H1 (cell line): ENCODE data around the gene UBE2D4. TPM values are rescaled to one million over a fixed set of nuclear protein-coding genes. Genes with fewer than 3 reads are reported as not detected.

Source experiments
- CTCF ChIA-PET: fragments of 300-600 bp; sonication (Branson Sonifier 250); formaldehyde crosslinking; loops from one replicate; lab custom pipeline; 2021; ENCODE audit not compliant: partially characterized antibody; lab: Charles Lee
- POLR2A ChIA-PET: fragments of 300-600 bp; sonication (Branson Sonifier 250); formaldehyde crosslinking; loops from one replicate; lab custom pipeline; 2021; ENCODE audit warnings: inconsistent platforms; ENCODE audit not compliant: partially characterized antibody; lab: Charles Lee
- DNase-seq, 2 experiments: peaks; one replicate each; pipeline versions ENCODE4 v3.0.0 to v3.0.0-alpha.2; 2010 to 2022; ENCODE audit warnings: low spot score in 2 of 2, low read depth in 1 of 2, mixed read lengths in 1 of 2
- FAIRE-seq: peaks from 2 replicates; lab custom pipeline; 2011; peaks lifted over from hg19 to GRCh38; lab: Jason Lieb, UNC
- H2AFZ ChIP-seq: 2 replicates; pipeline ENCODE4 v1.8.1; 2012; ENCODE audit warnings: low read length, inconsistent platforms
- H2AK5ac ChIP-seq: 2 replicates; pipeline ENCODE4 v1.6.1; 2013; ENCODE audit warnings: low read depth, low read length
- H2BK120ac ChIP-seq: replicated peaks from 2 replicates; pipeline ENCODE3; 2013; ENCODE audit warnings: low read depth, low read length, inconsistent platforms
- H2BK12ac ChIP-seq: 2 replicates; pipeline ENCODE4 v1.6.1; 2013; ENCODE audit warnings: low read depth, low read length
- H2BK15ac ChIP-seq: 2 replicates; pipeline ENCODE4 v1.6.1; 2013; ENCODE audit warnings: low read length
- H2BK20ac ChIP-seq: 2 replicates; pipeline ENCODE4 v1.6.1; 2013; ENCODE audit warnings: low read length
- H2BK5ac ChIP-seq: 2 replicates; pipeline ENCODE4 v1.6.1; 2013; ENCODE audit warnings: low read depth, low read length
- H3K14ac ChIP-seq: 2 replicates; pipeline ENCODE4 v1.6.1; 2013; ENCODE audit warnings: inconsistent platforms; ENCODE audit not compliant: insufficient read length
- H3K18ac ChIP-seq: 2 replicates; pipeline ENCODE4 v1.6.1; 2013; ENCODE audit warnings: low read length; ENCODE audit errors: extremely low read depth
- H3K23ac ChIP-seq: 2 replicates; pipeline ENCODE4 v1.6.1; 2013; ENCODE audit warnings: inconsistent platforms; ENCODE audit not compliant: insufficient read length
- H3K23me2 ChIP-seq: 2 replicates; pipeline ENCODE4 v1.6.1; 2013; ENCODE audit warnings: low read depth, low read length
- H3K27ac ChIP-seq: 2 replicates; pipeline ENCODE4 v1.6.1; 2011; ENCODE audit warnings: low read depth, low read length, inconsistent platforms
- H3K27me3 ChIP-seq, 4 experiments: replicated peaks in 1 of 4; 1 replicate in 1 of 4; 2 replicates in 3 of 4; pipeline versions ENCODE4 v1.6.1 to v1.8.1; 2011 to 2013; ENCODE audit warnings: low read length in 3 of 4, mild to moderate bottlenecking in 3 of 4, inconsistent platforms in 2 of 4, mixed read lengths in 2 of 4, moderate library complexity in 1 of 4; ENCODE audit not compliant: control insufficient read depth in 3 of 4, insufficient read depth in 3 of 4; ENCODE audit errors: extremely low read depth in 1 of 4
- H3K36me3 ChIP-seq, 4 experiments: 2 replicates each; pipeline versions ENCODE4 v1.6.1 to v1.8.1; 2011 to 2013; ENCODE audit warnings: mild to moderate bottlenecking in 4 of 4, low read length in 3 of 4, moderate library complexity in 2 of 4, control low read depth in 1 of 4, inconsistent platforms in 1 of 4; ENCODE audit not compliant: insufficient read depth in 4 of 4, control insufficient read depth in 2 of 4
- H3K4ac ChIP-seq: replicated peaks from 2 replicates; pipeline ENCODE3; 2013; ENCODE audit warnings: low read length, low read depth, mixed read lengths, inconsistent platforms; ENCODE audit not compliant: insufficient read length
- H3K4me1 ChIP-seq, 4 experiments: replicated peaks in 1 of 4; 1 replicate in 1 of 4; 2 replicates in 3 of 4; pipeline versions ENCODE4 v1.6.1 to v1.8.1; 2011 to 2013; ENCODE audit warnings: low read length in 3 of 4, inconsistent platforms in 2 of 4, mixed read lengths in 1 of 4; ENCODE audit not compliant: insufficient read depth in 4 of 4, control insufficient read depth in 3 of 4
- H3K4me2 ChIP-seq, 2 experiments: 2 replicates each; pipeline versions ENCODE4 v1.6.1 to v1.8.1; 2011 to 2013; ENCODE audit warnings: low read depth in 2 of 2, low read length in 2 of 2, control low read depth in 1 of 2, inconsistent platforms in 1 of 2, mild to moderate bottlenecking in 1 of 2; ENCODE audit not compliant: insufficient read depth in 1 of 2
- H3K4me3 ChIP-seq, 4 experiments: fragments of 200-600, 300-600 bp in 1 of 4; sonication (generic), shearing (Covaris generic), sonication (Bioruptor Twin) in 1 of 4; 2 replicates each; pipeline versions ENCODE4 v1.5.1 to v1.8.1; 2011 to 2016; ENCODE audit warnings: low read length in 4 of 4, low read depth in 3 of 4, control low read depth in 2 of 4, inconsistent platforms in 2 of 4, mild to moderate bottlenecking in 2 of 4, mixed read lengths in 1 of 4, moderate library complexity in 1 of 4; ENCODE audit not compliant: insufficient read depth in 2 of 4; ENCODE audit errors: extremely low read depth in 1 of 4
- H3K56ac ChIP-seq: replicated peaks from 2 replicates; pipeline ENCODE3; 2013; ENCODE audit warnings: low read depth, mild to moderate bottlenecking, mixed read lengths, low read length, inconsistent platforms; ENCODE audit not compliant: insufficient read length
- H3K79me1 ChIP-seq: 2 replicates; pipeline ENCODE4 v1.6.1; 2013; ENCODE audit warnings: low read depth, low read length, control low read depth
- H3K79me2 ChIP-seq, 2 experiments: 2 replicates each; pipeline versions ENCODE4 v1.6.1 to v1.8.1; 2012 to 2013; ENCODE audit warnings: low read length in 2 of 2, mild to moderate bottlenecking in 2 of 2, inconsistent platforms in 1 of 2; ENCODE audit not compliant: insufficient read depth in 2 of 2, control insufficient read depth in 1 of 2
- H3K9ac ChIP-seq, 4 experiments: replicated peaks in 1 of 4; 1 replicate in 1 of 4; 2 replicates in 3 of 4; pipeline versions ENCODE4 v1.6.1 to v1.8.1; 2011 to 2013; ENCODE audit warnings: low read depth in 3 of 4, low read length in 3 of 4, control low read depth in 2 of 4, mild to moderate bottlenecking in 2 of 4, moderate library complexity in 2 of 4, inconsistent platforms in 1 of 4; ENCODE audit errors: extremely low read depth in 1 of 4
- H3K9me3 ChIP-seq, 2 experiments: 2 replicates each; pipeline versions ENCODE4 v1.6.1 to v1.8.1; 2012 to 2013; ENCODE audit warnings: mild to moderate bottlenecking in 2 of 2, moderate library complexity in 2 of 2, control low read depth in 1 of 2, inconsistent platforms in 1 of 2, low read depth in 1 of 2, low read length in 1 of 2, mixed read lengths in 1 of 2; ENCODE audit not compliant: insufficient read depth in 2 of 2
- H4K20me1 ChIP-seq, 2 experiments: replicated peaks in 1 of 2; 2 replicates each; pipeline versions ENCODE3 to v1.8.1; 2011 to 2013; ENCODE audit warnings: inconsistent platforms in 2 of 2, low read length in 2 of 2, mild to moderate bottlenecking in 1 of 2; ENCODE audit not compliant: insufficient read depth in 2 of 2, control insufficient read depth in 1 of 2
- H4K5ac ChIP-seq: 2 replicates; pipeline ENCODE4 v1.6.1; 2013; ENCODE audit warnings: low read length, low read depth, mixed read lengths, inconsistent platforms; ENCODE audit not compliant: insufficient read length
- H4K8ac ChIP-seq: 2 replicates; pipeline ENCODE4 v1.8.0; 2013; ENCODE audit warnings: mild to moderate bottlenecking, moderate library complexity, low read length, inconsistent platforms; ENCODE audit not compliant: insufficient read depth; ENCODE audit errors: extremely low read depth
- H4K91ac ChIP-seq: replicated peaks from 2 replicates; pipeline ENCODE3; 2013; ENCODE audit warnings: low read length, mixed read lengths, inconsistent platforms; ENCODE audit not compliant: insufficient read length
- ASH2L ChIP-seq: fragments of 200-600, 300-600 bp; sonication (generic); IDR thresholded peaks from one replicate; pipeline ENCODE4 v1.7.1; 2017; ENCODE audit warnings: low read length
- EZH2 ChIP-seq: fragments of 200-600 bp; sonication (generic); IDR thresholded peaks from 2 replicates; pipeline ENCODE4 v1.7.1; 2012; ENCODE audit warnings: low read depth, mild to moderate bottlenecking, moderate library complexity, low read length, inconsistent platforms; ENCODE audit not compliant: severe bottlenecking
- HDAC2 ChIP-seq, 2 experiments: fragments of 300-600 bp in 1 of 2; sonication (generic) in 1 of 2; IDR thresholded peaks; 2 replicates each; pipeline ENCODE4 v1.6.1; 2011 to 2012; ENCODE audit warnings: low read depth in 2 of 2, low read length in 2 of 2, mild to moderate bottlenecking in 2 of 2, moderate library complexity in 2 of 2, borderline replicate concordance in 1 of 2, inconsistent platforms in 1 of 2
- HDAC6 ChIP-seq: IDR thresholded peaks from one replicate; pipeline ENCODE4 v1.7.1; 2012; ENCODE audit warnings: low read depth, mild to moderate bottlenecking, inconsistent platforms, low read length, moderate library complexity
- KDM4A ChIP-seq: IDR thresholded peaks from one replicate; pipeline ENCODE4 v1.7.1; 2012; ENCODE audit warnings: low read depth, mild to moderate bottlenecking, moderate library complexity, low read length, inconsistent platforms; ENCODE audit not compliant: severe bottlenecking
- MAFK ChIP-seq: IDR thresholded peaks from 2 replicates; pipeline ENCODE4 v1.6.1; 2012; ENCODE audit warnings: low read depth, mild to moderate bottlenecking, improper control_type of control experiment, low read length
- MAX ChIP-seq: IDR thresholded peaks from 2 replicates; pipeline ENCODE4 v1.6.1; 2012; ENCODE audit warnings: inconsistent platforms
- NRF1 ChIP-seq: IDR thresholded peaks from 2 replicates; pipeline ENCODE4 v1.6.1; 2011; ENCODE audit warnings: mild to moderate bottlenecking, low read depth, low read length, improper control_type of control experiment
- RFX5 ChIP-seq: IDR thresholded peaks from 2 replicates; pipeline ENCODE4 v1.6.1; 2011; ENCODE audit warnings: low read depth, low read length, improper control_type of control experiment, borderline replicate concordance
- RXRA ChIP-seq: IDR thresholded peaks from 2 replicates; pipeline ENCODE4 v1.6.1; 2011; ENCODE audit warnings: low read depth, mild to moderate bottlenecking, low read length, moderate library complexity; ENCODE audit not compliant: insufficient read depth
- SIN3A ChIP-seq, 2 experiments: IDR thresholded peaks in 1 of 2; conservative IDR thresholded peaks in 1 of 2; 2 replicates each; pipeline ENCODE4 v1.6.1; 2011 to 2012; ENCODE audit warnings: low read length in 2 of 2, improper control_type of control experiment in 1 of 2, low read depth in 1 of 2, mild to moderate bottlenecking in 1 of 2
- SIRT6 ChIP-seq: IDR thresholded peaks from one replicate; pipeline ENCODE4 v1.7.1; 2012; ENCODE audit warnings: low read length, inconsistent platforms
- SIX5 ChIP-seq: IDR thresholded peaks from 2 replicates; pipeline ENCODE4 v1.6.1; 2011; ENCODE audit warnings: mild to moderate bottlenecking, low read depth, low read length
- SP1 ChIP-seq: IDR thresholded peaks from 2 replicates; pipeline ENCODE4 v1.6.1; 2011; ENCODE audit warnings: low read depth, low read length
- SRF ChIP-seq: IDR thresholded peaks from 2 replicates; pipeline ENCODE4 v1.6.1; 2011; ENCODE audit warnings: mild to moderate bottlenecking, low read depth, low read length, moderate library complexity
- WGBS, 2 experiments: shearing (Covaris generic) in 1 of 2; methylation state at CpG; one replicate each; pipeline versions ENCODE4 v1.1.6 to v1.1.7; 2013 to 2015; ENCODE audit warnings: low lambda C conversion rate in 2 of 2, mixed read lengths in 2 of 2, inconsistent platforms in 1 of 2, low coverage in 1 of 2, missing lambda C conversion rate in 1 of 2; ENCODE audit not compliant: insufficient replicate concordance in 2 of 2, insufficient coverage in 1 of 2, insufficient read length in 1 of 2; ENCODE audit errors: extremely low coverage in 1 of 2, missing lambda C conversion rate in 1 of 2; 5-methylcytosine and 5-hydroxymethylcytosine counted together
- polyA plus RNA-seq, 7 experiments: library from polyadenylated mRNA; depleted of rRNA in 3 of 7; stranded (reverse) in 5 of 7; unstranded in 2 of 7; fragments of >200 nt in 5 of 7; fragments of 200-250 nt in 2 of 7; gene quantifications; 1 replicate in 5 of 7; 2 replicates in 1 of 7; 4 replicates in 1 of 7; pipeline versions ENCODE4 v1.2.1 to v1.2.3, GENCODE V29; 2011 to 2013; ENCODE audit warnings: missing spikeins in 2 of 7, mixed read lengths in 2 of 7
- total RNA-seq: library from RNA; stranded (reverse); fragmentation: NEBNext Ultra II Directional; extraction: Animal tissue kit (Norgen Biotek cat#: 25700); gene quantifications from 2 replicates; pipeline ENCODE4 v1.2.1, GENCODE V29; 2021

The UBE2D4 gene
- total and polyA plus RNA-seq, 2 of the 8 experiments (the other 6 are each of a cell fraction or from before 2014, with no cell fraction given) = 3.4 to 9.4 TPM

GRCh38 chr7:43884209-43884608, 42.0 kb upstream of the UBE2D4 start:
- POLR2A ChIA-PET = no interaction called here
- CTCF ChIA-PET = interaction anchor here (0.7 kb wide), 1 partner anchor 1080 kb away, joined by 3 read pairs; no protein-coding TSS in a partner anchor
- TF ChIP-seq SP1 = no peak
- no peak for TF ChIP-seq KDM4A
- TF ChIP-seq MAX = no peak
- TF ChIP-seq NRF1 = no peak
- no peak for TF ChIP-seq RFX5
- no peak for TF ChIP-seq SRF
- TF ChIP-seq SIX5 = no peak
- TF ChIP-seq RXRA = no peak
- TF ChIP-seq ASH2L = no peak
- no peak for TF ChIP-seq HDAC2 (IDR thresholded peaks at IDR 0.05; ENCODE audit: borderline replicate concordance in 1 of 2, low read depth in 2 of 2, low read length in 2 of 2)
- no peak for TF ChIP-seq HDAC6
- TF ChIP-seq SIRT6 = no peak
- no peak for TF ChIP-seq SIN3A (conservative IDR thresholded peaks at IDR 0.05 in 1 of 2, IDR thresholded peaks at IDR 0.05 in 1 of 2; ENCODE audit: low read depth in 1 of 2, low read length in 2 of 2)
- no peak for TF ChIP-seq EZH2
- no peak for TF ChIP-seq MAFK

More at GRCh38 chr7:43884209-43884608, 42.0 kb upstream of the UBE2D4 start:
- no peak overlapping the region for H2AK5ac ChIP-seq
- no peak overlapping the region for H2BK12ac ChIP-seq
- no peak overlapping the region for H3K9ac ChIP-seq
- H3K23me2 ChIP-seq = no peaks in the 10 kb centered on the region
- no peak overlapping the region for H3K4ac ChIP-seq
- H2BK20ac ChIP-seq = no peak overlapping the region
- FAIRE-seq (no peak), DNase-seq (no peak)
- no peak overlapping the region for H4K91ac ChIP-seq
- H3K14ac ChIP-seq = no peak overlapping the region
- no peaks in the 10 kb centered on the region for H3K79me1 ChIP-seq
- no peak overlapping the region for H2BK120ac ChIP-seq
- no peak overlapping the region for H3K4me3 ChIP-seq
- H4K8ac ChIP-seq = no peak overlapping the region
- H3K56ac ChIP-seq = no peak overlapping the region
- H3K9me3 ChIP-seq = no peaks in the 10 kb centered on the region
- no peak overlapping the region for H3K4me2 ChIP-seq
- no peak overlapping the region for H3K27ac ChIP-seq
- H2BK5ac ChIP-seq = no peak overlapping the region
- H3K27me3 ChIP-seq = no peaks in the 10 kb centered on the region
- no peak overlapping the region for H4K5ac ChIP-seq
- H3K18ac ChIP-seq = no peak overlapping the region
- no peak overlapping the region for H2BK15ac ChIP-seq
- no peaks in the 10 kb centered on the region; a peak in 1 of 8 replicates for H3K36me3 ChIP-seq
- peaks cover 1 to 4% (median 2%) of the 10 kb centered on the region in 4 experiments; a peak in 3 of 7 replicates for H3K4me1 ChIP-seq
- H4K20me1 ChIP-seq = peaks cover 0 to 3% of the 10 kb centered on the region in 2 experiments
- H3K23ac ChIP-seq = no peak overlapping the region
- WGBS, 2 experiments = 80% methylated on average over 4 of the region's 4 CpGs; no CpG with 5 or more reads in 1 of the 2 experiments
- no peaks in the 10 kb centered on the region for H3K79me2 ChIP-seq
- H2AFZ ChIP-seq = no peak overlapping the region
